HG03064 (cell line): ENCODE measurements around the gene ANTXRL.
"Not testable (repeated sequence)": the region's sequence is repeated elsewhere in the genome, so short reads cannot be mapped to it uniquely, and the experiment has no call there.

Experiments used
- ATAC-seq: cut with Tn5 transposase; IDR thresholded peaks from one replicate; pipeline ENCODE4 v1.9.1; 2021; ENCODE audit warnings: low read depth; ENCODE audit not compliant: unreplicated experiment

ANTXRL gene

DNA sequence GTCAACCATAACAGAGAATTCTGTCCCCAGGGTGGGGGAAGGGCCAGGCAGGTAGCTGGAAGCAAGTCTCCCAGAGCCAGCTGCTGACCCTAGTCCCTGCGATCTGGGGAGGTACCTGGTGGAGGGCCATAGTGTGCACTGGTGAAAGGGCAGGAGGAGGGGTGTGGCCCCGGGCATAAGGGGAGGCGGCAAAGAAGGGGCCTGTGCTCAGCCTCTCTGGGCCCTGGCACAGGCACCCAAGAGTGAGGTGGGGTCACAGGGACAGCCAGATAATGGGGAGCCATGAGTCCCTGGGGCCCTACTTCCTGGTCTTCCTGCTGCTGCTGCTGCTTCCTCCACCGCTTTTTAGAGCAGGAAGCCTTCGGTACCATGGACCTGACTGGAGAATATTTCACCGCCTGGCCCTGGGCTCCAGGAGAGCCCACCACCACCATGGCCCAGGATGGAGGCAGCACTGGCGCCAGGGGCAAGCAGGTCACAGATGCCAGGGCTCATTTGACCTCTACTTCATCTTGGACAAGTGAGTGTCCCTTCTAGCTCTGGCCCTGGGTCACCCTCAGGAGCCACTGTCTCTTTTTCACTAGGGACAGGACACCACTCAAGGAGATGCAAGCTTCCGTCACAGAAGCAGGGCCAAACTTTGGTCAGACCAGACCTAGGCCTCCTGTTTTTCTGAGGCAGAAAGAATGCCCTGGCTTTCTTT lies at the start of gene ANTXRL:
Gene ANTXRL (plus strand): TSS at position 7 of the 703 bp plus-strand sequence. CDS start 266 bp downstream, at position 273.
- no peak for ATAC-seq

- no peak for ATAC-seq
Measured at GRCh38 chr10:46237815-46238510, 48.8 kb upstream of the ANTXRL start.

- no peak for ATAC-seq
Measured at GRCh38 chr10:46239247-46239646, 47.5 kb upstream of the ANTXRL start.

DNA sequence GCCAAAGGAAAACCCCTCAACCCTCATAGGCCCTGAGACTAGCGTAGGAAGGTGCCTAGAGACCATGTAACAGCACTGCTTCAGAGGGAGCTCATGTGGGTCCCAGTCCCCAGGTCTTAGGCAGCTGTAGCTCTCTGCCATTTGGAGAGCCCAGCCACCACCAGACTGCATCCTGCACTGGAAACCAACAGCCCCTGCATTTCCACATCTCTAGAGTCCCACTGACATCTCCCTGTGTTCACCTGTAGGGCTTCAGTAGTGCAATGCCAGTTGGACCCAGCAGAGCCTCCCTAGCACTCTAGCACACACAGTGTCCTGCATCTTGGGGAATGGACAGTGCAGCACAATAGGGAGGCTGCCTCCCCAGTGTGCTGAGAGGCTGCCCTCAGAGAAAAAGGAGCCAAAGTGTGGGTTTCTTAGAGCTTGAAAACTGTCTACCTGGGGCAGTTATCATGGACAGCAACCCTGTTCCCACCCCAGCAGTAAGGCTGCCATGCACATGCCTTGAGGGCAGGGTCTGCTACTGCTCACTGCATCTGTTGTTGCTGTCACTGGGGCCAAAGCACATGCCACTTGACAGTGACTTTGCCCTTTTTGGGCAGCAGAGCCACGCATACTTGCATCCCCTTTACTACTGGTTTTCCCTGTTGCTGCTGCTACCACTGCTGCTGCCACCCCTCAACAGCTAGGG lies 46.7 kb upstream of the ANTXRL start:
- no peak for ATAC-seq

- ATAC-seq, result no peak
Measured at GRCh38 chr10:46240684-46241565, 45.9 kb upstream of the ANTXRL start.

DNA sequence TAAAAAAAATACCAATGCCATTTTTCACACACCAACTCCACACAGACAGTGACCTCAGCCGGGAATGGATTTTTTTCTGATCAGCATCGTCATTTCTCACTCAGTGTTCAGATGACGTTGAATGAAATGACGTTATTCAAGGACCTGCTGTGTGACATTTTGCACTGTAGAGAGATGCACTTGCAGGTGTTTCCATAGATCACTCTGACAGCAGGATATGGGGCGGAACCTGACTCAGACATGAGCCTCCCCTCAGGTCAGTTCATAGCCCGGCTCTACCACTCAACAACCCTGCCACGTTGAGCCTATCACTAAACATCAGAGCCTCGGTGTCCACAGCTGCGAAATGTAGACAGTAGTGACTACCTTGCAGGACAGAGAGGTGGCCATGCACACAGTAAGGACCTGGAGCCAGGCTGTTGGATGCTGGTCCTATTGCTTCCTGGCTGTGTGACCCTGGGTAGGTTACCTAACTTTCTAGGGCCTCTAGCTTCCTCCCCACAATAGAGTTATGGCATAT lies 41.4 kb upstream of the ANTXRL start:
- ATAC-seq, result no peak

DNA sequence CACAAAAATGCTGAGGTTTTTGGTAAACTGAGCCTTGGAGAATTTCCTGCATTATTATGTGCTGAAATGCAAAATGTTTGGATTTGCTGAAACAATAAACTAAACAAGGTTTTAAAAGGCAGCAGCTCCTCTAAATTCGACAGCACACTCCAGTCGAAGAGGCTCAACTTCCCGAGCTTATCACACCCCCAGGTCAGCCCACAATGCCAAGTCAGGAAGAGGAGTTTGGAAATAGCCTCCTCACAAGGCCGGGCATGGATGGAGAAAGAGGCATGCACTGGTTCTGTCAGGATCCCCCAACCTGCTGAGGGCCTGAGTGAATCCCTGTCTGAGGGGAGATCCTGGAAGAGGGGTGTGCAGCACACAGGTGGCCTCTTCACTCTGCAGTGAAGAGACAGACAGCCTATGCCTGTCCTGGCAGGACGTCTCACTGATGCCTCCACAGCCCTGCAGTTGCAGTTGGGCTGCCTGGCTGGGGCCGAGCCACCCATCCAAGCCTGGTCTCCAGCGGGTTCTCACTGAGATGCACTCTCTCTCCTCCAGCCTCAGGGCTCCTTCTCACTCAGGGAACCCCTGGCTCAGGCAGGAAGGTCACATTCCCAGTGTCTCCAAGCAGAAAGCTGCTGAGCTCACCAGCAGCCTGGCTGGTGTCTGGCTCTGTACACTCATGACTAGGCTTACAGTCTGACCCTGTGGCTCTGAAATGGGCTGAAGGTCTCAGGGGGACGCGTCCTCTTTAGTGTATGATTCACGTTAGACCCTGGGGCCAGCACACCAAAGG lies 40.2 kb upstream of the ANTXRL start:
- ATAC-seq, result not testable (repeated sequence)

- ATAC-seq, result no peak
Measured at GRCh38 chr10:46247181-46247475, 39.7 kb upstream of the ANTXRL start.

- ATAC-seq, result no peak
Measured at GRCh38 chr10:46247808-46248569, 38.8 kb upstream of the ANTXRL start.

GRCh38 chr10:46248651-46249146 lies 38.1 kb upstream of the ANTXRL start:
- no peak for ATAC-seq

DNA sequence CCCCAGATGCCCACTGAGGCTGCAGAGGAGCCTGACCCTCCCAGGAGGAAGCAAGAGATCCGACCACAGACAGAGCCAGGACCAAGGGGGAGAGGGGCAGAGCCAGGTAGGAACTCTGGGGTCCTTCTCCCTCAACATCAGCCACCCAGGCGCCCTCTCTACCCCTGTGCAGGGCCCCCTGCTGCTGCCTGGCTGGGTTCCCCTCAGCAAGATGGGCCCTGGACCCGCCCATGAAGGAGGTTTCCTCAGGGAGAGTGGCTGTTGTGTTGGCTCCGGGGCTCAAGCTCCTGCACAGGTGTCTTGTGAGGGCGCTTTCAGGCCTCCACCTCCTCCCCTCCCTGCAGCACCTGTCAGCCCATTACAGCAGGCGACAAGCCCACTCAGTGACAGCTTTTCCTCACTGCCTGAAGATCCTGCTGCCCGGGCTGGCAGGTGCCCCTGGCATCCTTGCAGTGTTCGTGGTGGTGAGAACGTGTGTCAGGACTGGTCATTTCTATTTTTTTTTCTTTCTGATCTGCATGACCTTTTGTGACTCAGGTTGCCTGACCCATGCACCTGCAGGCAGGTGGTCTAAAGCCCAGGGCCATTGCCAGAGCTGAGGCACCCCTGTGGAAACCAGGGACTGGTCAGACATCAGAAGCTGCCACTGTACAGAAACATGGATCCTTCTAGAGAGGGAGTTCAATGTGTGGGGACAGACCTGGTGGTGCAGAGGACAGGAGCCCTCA lies 37.0 kb upstream of the ANTXRL start:
- ATAC-seq, result not testable (repeated sequence)

- ATAC-seq, result no peak
Measured at GRCh38 chr10:46250481-46250880, 36.3 kb upstream of the ANTXRL start.

GRCh38 chr10:46250898-46251856 lies 35.6 kb upstream of the ANTXRL start:
- ATAC-seq, result no peak

- no peak for ATAC-seq
Measured at GRCh38 chr10:46251857-46252847, 34.6 kb upstream of the ANTXRL start.

DNA sequence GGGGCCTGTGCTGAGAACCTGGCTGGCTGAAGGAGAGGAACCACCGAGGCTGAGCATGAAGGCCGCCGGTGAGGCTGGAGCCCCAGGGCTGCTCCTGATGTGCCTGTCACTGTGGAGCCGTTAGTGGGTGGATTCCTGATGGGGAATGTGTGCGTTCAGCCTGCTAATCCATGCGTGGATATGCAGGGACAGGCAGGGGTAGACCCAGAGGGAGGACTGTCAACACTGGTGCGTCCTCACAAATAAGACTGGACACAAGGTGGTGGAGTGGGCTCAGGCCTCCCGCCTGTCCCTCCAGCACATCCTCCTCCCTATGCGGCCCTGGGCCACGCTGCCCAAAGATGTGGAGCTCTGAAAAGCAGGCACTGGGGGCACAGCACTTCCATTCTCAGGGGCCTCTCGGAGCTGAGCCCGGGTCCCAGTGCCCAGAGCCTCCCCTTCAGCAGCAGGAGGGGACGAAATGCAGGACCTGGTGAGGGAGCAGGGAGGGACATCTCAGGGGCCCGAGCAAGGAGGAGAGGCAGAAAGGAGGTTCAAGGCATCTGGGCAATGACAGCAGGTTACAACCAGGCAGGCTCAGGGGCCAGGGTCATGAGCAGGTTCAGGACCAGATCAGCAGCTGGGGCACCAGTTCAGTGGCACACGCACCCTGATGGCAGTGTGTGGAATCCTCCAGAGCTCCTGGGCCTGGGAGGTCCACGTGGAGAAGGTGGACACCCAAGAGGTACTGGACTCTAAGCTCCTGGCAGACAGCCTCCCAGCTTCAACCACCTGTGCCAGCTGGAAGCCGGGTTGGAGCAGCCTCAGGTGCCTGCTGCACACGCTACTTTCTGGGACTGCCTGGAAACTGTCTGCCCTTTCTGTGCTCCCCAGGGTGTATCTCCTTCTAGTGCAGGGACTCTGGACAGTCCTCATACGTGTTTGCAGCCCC lies 33.5 kb upstream of the ANTXRL start:
- ATAC-seq, result no peak
